Stimulated activated CD8-positive, alpha-beta memory T cell treated with anti-CD3 and anti-CD28 coated beads, Interleukin-4, amount 100 ng/mL, for 24 hours (primary cell): ENCODE results near the gene NBPF4.
A peak's percentile ranks its signal among the peaks of the same experiment; 100 is the strongest.
"Not testable (repeated sequence)": the region's sequence is repeated elsewhere in the genome, so short reads cannot be mapped to it uniquely, and the experiment has no call there.

ENCODE experiments used
- DNase-seq: peaks from one replicate; pipeline ENCODE4 v3.0.0-alpha.2; 2020; ENCODE audit warnings: low read depth

The NBPF4 gene

GRCh38 chr1:108214641-108215465 lies 29.0 kb downstream of the NBPF4 start:
- not testable (repeated sequence) for DNase-seq

GRCh38 chr1:108211014-108211413 lies 32.9 kb downstream of the NBPF4 start:
- DNase-seq = no peak

- DNase-seq = no peak
These were observed 34.3 kb downstream of the NBPF4 start for GRCh38 chr1:108209456-108210108.

- no peak for DNase-seq
These were observed 35.0 kb downstream of the NBPF4 start for GRCh38 chr1:108208724-108209446.

- DNase-seq = not testable (repeated sequence)
These were observed 40.3 kb downstream of the NBPF4 start for GRCh38 chr1:108203582-108203981.

GRCh38 chr1:108201687-108202086 lies 42.2 kb downstream of the NBPF4 start:
- no peak for DNase-seq

- peak; percentile 6 for DNase-seq
These were observed 43.2 kb downstream of the NBPF4 start for GRCh38 chr1:108200687-108201051.

GRCh38 chr1:108199781-108200686 lies 43.8 kb downstream of the NBPF4 start, which contains the start of gene SLC25A24:
Gene SLC25A24, minus strand, starts transcription at chr1:108200343. Its CDS starts 205 bp downstream, at chr1:108200138.
- peak; percentile 64 for DNase-seq

GRCh38 chr1:108199201-108199691 lies 44.6 kb downstream of the NBPF4 start:
- DNase-seq = no peak

GRCh38 chr1:108194051-108194450 lies 49.8 kb downstream of the NBPF4 start:
- DNase-seq = no peak

- no peak for DNase-seq
These were observed 50.5 kb downstream of the NBPF4 start for GRCh38 chr1:108193333-108193732.

- DNase-seq = no peak
These were observed 51.3 kb downstream of the NBPF4 start for GRCh38 chr1:108192581-108192980.

- no peak for DNase-seq
These were observed 53.0 kb downstream of the NBPF4 start for GRCh38 chr1:108190686-108191416.

- no peak for DNase-seq
These were observed 53.8 kb downstream of the NBPF4 start for GRCh38 chr1:108190001-108190634.

- DNase-seq = no peak
These were observed 55.1 kb downstream of the NBPF4 start for GRCh38 chr1:108188801-108189200.

- no peak for DNase-seq
These were observed 60.7 kb downstream of the NBPF4 start for GRCh38 chr1:108182959-108183700.

GRCh38 chr1:108179018-108179417 lies 64.9 kb downstream of the NBPF4 start:
- no peak for DNase-seq
